Suppressor macrophage (primary cell): Measurements from ENCODE around the gene CEACAM7.
"Not testable (repeated sequence)": the region's sequence is repeated elsewhere in the genome, so short reads cannot be mapped to it uniquely, and the experiment has no call there.

Experiments
- DNase-seq, 4 experiments: peaks; one replicate each; pipeline ENCODE4 v3.0.0-alpha.2; 2020 to 2022

Gene CEACAM7

DNA sequence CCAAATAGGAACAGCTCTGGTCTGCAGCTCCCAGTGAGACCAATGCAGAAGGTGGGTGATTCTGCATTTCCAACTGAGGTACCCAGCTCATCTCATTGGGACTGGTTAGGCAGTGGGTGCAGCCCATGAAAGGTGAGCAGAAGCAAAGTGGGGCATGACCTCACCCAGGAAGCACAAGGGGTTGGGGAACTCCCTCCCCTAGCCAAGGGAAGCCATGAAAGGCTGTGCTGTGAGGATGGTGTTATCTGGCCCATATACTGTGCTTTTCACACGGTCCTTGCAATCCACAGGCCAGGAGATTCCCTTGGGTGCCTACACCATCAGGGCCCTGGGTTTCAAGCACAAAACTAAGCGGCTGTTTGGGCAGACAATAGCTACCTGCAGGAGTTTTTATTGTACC lies 31.3 kb downstream of the CEACAM7 start:
- not testable (repeated sequence) for DNase-seq

DNA sequence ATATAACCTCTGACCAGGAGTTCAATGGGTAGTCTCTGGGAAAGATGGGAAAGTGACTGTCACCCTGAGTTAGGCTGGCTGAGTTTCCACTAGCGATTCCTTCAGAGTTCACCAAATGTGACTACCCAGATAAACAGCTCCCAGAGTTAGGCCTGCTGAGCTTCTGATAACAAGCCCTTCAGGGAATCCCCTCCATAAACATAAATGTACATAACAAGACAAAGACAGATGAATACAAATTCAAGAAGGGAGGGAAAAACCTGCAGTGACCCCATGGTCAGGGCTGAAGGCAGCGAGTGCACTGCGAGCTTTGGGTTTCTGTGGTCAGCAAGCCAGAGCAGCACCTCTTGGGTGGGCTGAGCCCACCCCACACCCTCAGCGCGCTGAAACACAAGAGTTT lies 35.8 kb downstream of the CEACAM7 start:
- no peak for DNase-seq

DNA sequence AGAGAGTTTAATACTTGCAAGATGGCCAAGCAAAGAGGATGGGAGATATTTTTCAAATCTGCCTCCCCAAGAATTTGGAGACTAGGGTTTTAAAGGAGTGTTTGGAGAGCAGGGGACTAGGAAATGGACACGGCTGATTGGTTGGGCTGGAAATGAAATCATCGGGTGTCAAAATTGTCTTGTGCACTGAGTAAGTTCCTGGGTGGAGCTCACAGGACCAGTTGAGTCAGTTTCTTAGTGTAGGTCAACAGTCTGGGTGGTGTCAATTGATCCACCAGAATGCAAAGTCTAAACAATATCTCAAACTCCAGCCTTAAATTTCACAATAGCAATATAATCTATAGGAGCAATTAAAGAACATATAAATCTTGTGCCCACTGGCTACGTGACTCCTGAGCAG lies 38.2 kb downstream of the CEACAM7 start:
- no peak for DNase-seq

DNA sequence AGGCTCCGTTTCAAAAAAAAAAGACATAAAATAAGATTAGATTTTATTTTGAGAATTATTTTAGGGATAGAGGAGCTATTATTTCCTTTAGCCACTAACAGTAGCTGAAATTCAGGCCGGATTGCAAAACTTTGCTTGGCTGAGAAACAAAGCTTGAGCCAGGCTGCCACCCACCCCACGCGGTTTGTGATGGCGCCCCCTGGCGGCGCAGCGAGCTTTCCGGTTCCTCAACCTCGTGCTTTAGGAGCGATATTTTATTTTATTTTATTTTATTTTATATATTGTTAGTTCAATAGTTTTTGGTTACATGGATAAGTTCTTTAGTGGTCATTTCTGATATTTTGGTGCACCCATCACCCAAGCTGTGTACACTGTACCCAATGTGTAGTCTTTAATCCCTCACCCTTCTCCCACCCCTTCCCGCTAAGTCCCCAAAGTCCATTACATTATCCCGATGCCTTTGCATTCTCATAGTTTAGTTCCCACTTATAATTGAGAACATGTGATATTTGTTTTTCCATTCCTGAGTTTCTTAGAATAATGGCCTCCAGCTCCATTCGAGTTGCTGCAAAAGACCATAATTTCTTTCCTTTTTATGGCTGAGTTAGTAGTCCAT lies 41.4 kb downstream of the CEACAM7 start:
- peak; percentile 53 to 84 (median 66) for DNase-seq

DNA sequence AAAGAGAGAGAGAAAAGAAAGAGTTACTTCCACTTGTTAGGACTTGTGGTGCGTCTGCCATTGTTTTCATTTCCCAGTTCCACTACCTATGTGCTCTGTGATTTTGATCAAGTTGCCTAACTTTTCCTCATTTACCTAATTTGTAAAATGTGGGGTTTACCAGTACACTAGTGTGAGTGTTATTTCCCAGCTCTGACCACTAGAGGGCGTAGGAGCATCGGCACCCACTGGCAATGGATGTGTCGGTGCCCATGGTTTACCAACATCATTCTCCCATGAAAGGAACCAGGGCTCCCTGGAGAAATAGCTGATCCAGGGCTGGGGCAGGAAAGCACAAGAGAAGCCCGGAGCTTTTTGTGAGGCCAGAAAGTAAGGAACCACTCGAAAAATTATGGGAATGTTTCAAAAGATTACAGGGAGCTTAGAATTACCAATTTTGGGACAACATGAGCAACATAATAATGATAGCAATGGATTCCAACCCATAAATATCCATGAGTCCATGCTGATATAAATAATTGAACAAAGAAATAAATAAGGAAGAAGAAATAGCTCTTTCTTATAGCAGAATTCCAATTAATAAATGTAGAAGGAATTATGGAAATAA lies 46.1 kb downstream of the CEACAM7 start:
- DNase-seq: peak; percentile 71 to 85 (median 82)

DNA sequence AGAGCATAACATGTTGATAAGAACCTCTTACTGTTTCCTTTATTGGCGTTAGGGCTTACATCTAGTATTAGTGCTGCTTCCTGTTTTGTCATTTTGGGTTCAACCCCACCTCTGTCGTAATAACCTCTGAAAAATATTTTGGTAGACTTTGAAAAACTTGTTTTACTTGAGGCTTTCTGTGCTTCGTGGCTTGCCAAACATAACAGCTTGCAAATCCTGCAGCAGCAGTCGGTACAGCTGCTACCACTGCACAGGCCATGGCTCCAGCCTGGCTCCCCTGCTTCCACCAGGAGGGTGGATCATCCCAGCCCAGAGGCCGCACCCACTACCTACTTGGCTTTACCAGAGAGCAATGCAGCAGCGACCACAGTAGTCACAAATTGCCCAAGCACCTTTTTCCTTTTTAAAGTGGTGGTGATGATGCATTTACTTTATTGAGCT lies 49.4 kb downstream of the CEACAM7 start:
- peak in 1 of 4 experiments; percentile 41 for DNase-seq

DNA sequence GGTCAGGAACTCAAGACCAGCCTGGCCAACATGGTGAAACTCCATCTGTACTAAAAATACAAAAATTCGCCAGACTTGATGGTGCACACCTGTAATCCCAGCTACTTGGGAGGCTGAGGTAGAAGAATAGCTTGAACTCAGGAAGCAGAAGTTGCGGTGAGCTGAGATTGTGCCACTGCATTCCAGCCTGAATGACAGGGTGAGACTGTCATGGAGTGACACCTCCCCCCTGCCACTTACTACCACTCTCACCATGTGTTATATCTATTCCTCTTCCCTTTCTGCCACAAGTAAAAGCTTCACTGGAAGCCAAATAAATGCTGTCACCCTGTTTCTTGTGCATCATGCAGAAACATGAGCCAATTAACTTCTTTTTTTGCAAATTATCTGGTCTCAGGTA lies 50.6 kb downstream of the CEACAM7 start:
- DNase-seq: peak; percentile 38 to 60 (median 56)

DNA sequence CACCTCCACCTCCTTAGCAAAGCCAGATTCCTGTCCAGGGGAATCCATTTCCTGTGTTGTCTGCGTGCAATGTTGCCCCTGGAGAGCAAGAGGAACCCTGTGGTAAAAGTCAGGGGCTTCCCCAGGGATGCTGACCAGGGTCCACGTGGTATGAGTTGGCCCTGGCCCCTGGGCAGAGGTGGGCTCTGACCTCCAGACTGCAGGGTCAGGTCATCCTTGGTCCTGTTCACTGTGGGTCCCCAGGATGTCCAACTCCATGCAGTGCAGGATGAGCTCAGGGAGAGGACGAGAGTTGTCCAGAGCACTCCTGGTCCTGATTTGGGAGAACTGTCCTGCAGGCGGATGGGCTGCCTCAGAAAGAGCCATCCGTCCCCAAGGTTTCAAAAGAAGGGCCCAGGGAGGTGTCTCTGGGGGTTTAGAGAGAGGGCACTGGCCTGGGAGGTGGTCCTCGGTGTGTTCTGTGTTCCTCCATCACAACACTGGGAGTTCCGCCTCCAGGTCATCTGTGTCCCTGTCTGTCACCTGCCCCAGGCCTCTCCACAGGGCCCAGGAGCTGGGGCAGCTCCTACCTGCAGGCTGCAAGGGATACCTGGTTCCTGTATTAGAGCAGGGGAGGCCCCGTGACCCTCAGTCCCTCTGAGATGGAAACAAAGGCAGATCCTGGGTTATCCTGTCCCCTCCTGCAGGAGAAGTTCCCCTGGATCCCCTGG lies 59.9 kb downstream of the CEACAM7 start:
- no peak for DNase-seq

DNA sequence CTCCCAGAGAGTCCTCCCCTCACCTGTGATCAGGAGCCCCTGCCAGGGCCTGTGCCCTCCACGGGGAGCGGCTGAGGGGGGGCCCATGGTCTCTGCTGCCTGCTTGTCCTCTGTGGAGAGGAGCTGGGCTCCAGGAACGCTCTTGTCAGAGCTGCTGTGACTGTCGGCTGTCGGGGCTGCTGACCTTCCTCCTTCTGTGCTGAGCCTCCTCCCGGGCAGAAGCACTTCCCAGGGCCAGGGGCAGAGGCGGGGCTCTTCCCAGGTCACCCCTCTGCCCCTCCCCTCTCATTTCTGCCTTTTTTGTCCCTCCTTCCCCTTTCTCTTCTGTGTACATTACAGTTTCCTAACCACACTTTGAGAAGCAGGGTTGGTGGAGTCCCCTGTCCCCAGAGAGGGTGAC lies 61.2 kb downstream of the CEACAM7 start, which contains the start of gene CEACAM4:
Gene CEACAM4, minus strand, starts transcription at position 198 of the 400 bp plus-strand sequence. Its CDS starts 111 bp downstream, at position 87.
- DNase-seq: peak; percentile 74 to 86 (median 84)

DNA sequence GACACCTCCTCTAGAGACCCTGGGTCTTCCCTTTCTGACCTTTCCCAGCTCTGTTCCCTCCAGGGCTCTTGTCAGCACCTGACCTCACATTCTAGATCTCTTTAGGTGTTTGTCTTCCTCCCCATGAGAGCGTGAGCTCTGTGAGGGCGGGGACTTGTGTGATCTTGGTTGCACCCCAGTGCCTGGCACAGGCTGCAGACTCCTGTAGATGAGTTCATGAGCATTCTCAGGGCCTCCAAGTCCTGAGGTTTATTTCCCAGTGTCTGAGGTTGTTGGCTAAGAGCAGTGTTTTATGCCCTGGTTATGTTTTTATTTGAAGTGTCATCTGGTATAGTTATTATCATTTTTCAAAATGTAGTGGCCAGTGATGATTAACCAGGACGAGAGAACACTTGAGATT lies 61.8 kb downstream of the CEACAM7 start:
- no peak for DNase-seq

DNA sequence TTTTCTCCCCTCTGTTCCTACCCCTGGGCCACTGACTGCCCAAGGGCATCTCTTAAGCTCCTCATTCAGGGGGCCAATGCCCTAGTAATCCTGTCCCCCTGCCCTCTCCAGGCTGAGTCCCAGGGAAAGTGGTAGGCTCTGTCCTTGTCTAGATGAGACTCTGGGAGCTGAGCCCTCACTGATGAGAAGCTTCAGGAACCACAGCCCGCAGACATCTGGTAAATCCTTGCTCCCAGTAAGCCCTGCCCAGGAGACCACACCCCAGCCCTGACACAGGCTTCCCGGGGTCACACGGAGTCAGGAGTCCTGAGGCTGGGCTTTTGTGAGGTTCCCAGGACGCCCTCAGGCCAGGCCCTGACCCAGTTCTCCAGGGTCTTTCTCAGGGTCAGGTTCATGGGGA lies 63.1 kb downstream of the CEACAM7 start:
- no peak for DNase-seq

DNA sequence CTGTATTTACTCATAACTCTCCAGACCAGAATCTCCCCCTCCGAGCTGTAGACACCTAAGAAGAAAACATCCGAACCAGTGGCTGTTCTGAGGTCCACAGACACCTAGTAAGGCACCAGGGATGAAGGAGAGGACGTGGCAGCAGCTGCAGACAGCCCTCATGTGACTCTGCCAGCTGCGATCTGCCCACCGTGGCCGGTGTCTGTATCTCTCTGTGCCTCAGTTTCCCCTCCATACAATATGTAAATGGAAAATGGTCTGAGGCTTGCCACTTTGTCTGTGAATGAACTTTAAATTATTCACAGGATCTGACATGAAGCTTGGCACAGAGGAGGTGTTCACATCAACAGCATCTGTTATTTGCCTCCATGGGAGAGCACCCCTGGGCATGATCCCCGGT lies 63.6 kb downstream of the CEACAM7 start:
- no peak for DNase-seq

DNA sequence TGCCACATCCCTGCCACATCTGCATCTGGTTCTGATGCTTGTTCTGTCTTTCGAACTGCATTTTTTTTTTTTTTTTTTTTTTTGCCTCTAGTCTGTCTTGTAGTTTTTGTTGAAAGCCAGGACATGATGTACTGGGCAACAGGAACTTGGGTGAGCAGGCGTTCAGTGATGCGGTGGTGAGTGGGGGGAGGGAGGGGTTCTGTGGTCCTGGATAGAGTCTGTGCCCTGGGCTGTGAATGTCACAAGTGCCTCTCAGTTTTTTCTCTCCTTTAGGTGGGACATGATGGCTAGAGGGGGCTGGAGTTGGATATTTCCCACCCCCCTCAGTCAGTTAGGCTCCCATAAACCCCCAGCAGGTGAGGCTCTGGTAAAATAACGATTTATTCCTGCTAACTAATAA lies 64.7 kb downstream of the CEACAM7 start:
- DNase-seq: no peak
